Mesenchymal stem cell (in vitro differentiated cells and primary cell): ENCODE measurements around the gene BNIP5.

Source experiments
- DNase-seq: peaks from one replicate; pipeline ENCODE4 v3.0.0-alpha.2; 2013
- H2AFZ ChIP-seq: one replicate; pipeline ENCODE4 v1.6.1; 2013; ENCODE audit warnings: low read depth, mild to moderate bottlenecking, control low read depth, inconsistent platforms, low read length, moderate library complexity
- H2AK5ac ChIP-seq: 2 replicates; pipeline ENCODE4 v1.6.1; 2013; ENCODE audit warnings: low read length, moderate library complexity, mild to moderate bottlenecking, inconsistent platforms; ENCODE audit not compliant: severe bottlenecking
- H2BK120ac ChIP-seq: one replicate; pipeline ENCODE4 v1.6.1; 2013; ENCODE audit warnings: low read depth, mild to moderate bottlenecking, inconsistent platforms, low read length, moderate library complexity
- H2BK12ac ChIP-seq, 2 experiments: one replicate each; pipeline ENCODE4 v1.6.1; 2013; ENCODE audit warnings: inconsistent platforms in 2 of 2, low read length in 2 of 2, mild to moderate bottlenecking in 2 of 2, moderate library complexity in 2 of 2, control low read depth in 1 of 2
- H2BK15ac ChIP-seq: one replicate; pipeline ENCODE4 v1.6.1; 2013; ENCODE audit warnings: mild to moderate bottlenecking, low read depth, inconsistent platforms; ENCODE audit not compliant: poor library complexity, severe bottlenecking
- H2BK5ac ChIP-seq: 2 replicates; pipeline ENCODE4 v1.6.1; 2013; ENCODE audit warnings: low read depth, mild to moderate bottlenecking, low read length, control low read depth, inconsistent platforms; ENCODE audit not compliant: poor library complexity, severe bottlenecking
- H3K14ac ChIP-seq, 2 experiments: one replicate each; pipeline ENCODE4 v1.6.1; 2013; ENCODE audit warnings: inconsistent platforms in 2 of 2, low read length in 2 of 2, control low read depth in 1 of 2, mild to moderate bottlenecking in 1 of 2, moderate library complexity in 1 of 2
- H3K18ac ChIP-seq, 2 experiments: one replicate each; pipeline ENCODE4 v1.6.1; 2013; ENCODE audit warnings: inconsistent platforms in 2 of 2, low read length in 2 of 2, control low read depth in 1 of 2, low read depth in 1 of 2, mild to moderate bottlenecking in 1 of 2
- H3K23ac ChIP-seq, 2 experiments: one replicate each; pipeline ENCODE4 v1.6.1; 2013; ENCODE audit warnings: inconsistent platforms in 2 of 2, low read length in 2 of 2, mild to moderate bottlenecking in 2 of 2, moderate library complexity in 2 of 2, control low read depth in 1 of 2
- H3K27ac ChIP-seq: 2 replicates; pipeline ENCODE4 v1.5.1; 2013; ENCODE audit warnings: mild to moderate bottlenecking, moderate library complexity, low read length, control low read depth, inconsistent platforms; ENCODE audit not compliant: poor library complexity, severe bottlenecking
- H3K27me3 ChIP-seq, 2 experiments: 2 replicates each; pipeline versions ENCODE4 v1.6.1 to v1.7.0; 2013; ENCODE audit warnings: low read length in 2 of 2, mild to moderate bottlenecking in 2 of 2, moderate library complexity in 2 of 2, control low read depth in 1 of 2, inconsistent platforms in 1 of 2; ENCODE audit not compliant: control insufficient read depth in 1 of 2, insufficient read depth in 1 of 2
- H3K36me3 ChIP-seq, 2 experiments: 2 replicates each; pipeline versions ENCODE4 v1.6.1 to v1.7.0; 2013; ENCODE audit warnings: low read length in 2 of 2, control low read depth in 1 of 2, inconsistent platforms in 1 of 2, low read depth in 1 of 2, mild to moderate bottlenecking in 1 of 2; ENCODE audit not compliant: insufficient read depth in 2 of 2, control insufficient read depth in 1 of 2
- H3K4ac ChIP-seq, 2 experiments: one replicate each; pipeline ENCODE4 v1.6.1; 2013; ENCODE audit warnings: inconsistent platforms in 2 of 2, low read length in 2 of 2, mild to moderate bottlenecking in 2 of 2, moderate library complexity in 2 of 2, control low read depth in 1 of 2, low read depth in 1 of 2
- H3K4me1 ChIP-seq: 2 replicates; pipeline ENCODE4 v1.6.1; 2013; ENCODE audit warnings: low read depth, low read length, control low read depth; ENCODE audit not compliant: control insufficient read depth, insufficient read depth
- H3K4me2 ChIP-seq: 2 replicates; pipeline ENCODE4 v1.6.1; 2013; ENCODE audit warnings: low read length, mild to moderate bottlenecking, inconsistent platforms; ENCODE audit not compliant: poor library complexity, severe bottlenecking
- H3K4me3 ChIP-seq, 2 experiments: 2 replicates each; pipeline versions ENCODE4 v1.5.1 to v1.7.0; 2013; ENCODE audit warnings: low read length in 2 of 2, mild to moderate bottlenecking in 2 of 2, control low read depth in 1 of 2, low read depth in 1 of 2; ENCODE audit not compliant: insufficient read depth in 1 of 2
- H3K79me1 ChIP-seq: replicated peaks from 2 replicates; pipeline ENCODE4 v1.6.1; 2013; ENCODE audit warnings: mild to moderate bottlenecking, control low read depth, low read length, inconsistent platforms; ENCODE audit not compliant: poor library complexity, severe bottlenecking
- H3K9ac ChIP-seq: 2 replicates; pipeline ENCODE4 v1.7.0; 2013; ENCODE audit warnings: mild to moderate bottlenecking, low read length, moderate library complexity
- H3K9me3 ChIP-seq: 2 replicates; pipeline ENCODE4 v1.7.0; 2013; ENCODE audit warnings: mild to moderate bottlenecking, low read length; ENCODE audit not compliant: control insufficient read depth
- H4K8ac ChIP-seq: one replicate; pipeline ENCODE4 v1.6.1; 2013; ENCODE audit warnings: inconsistent platforms, mild to moderate bottlenecking, low read length, moderate library complexity
- H4K91ac ChIP-seq: one replicate; pipeline ENCODE4 v1.6.1; 2013; ENCODE audit warnings: mild to moderate bottlenecking, low read length, inconsistent platforms
- WGBS: methylation state at CpG from one replicate; pipeline ENCODE4 v1.1.7; 2013; ENCODE audit warnings: mixed read lengths; 5-methylcytosine and 5-hydroxymethylcytosine counted together

Gene BNIP5

DNA sequence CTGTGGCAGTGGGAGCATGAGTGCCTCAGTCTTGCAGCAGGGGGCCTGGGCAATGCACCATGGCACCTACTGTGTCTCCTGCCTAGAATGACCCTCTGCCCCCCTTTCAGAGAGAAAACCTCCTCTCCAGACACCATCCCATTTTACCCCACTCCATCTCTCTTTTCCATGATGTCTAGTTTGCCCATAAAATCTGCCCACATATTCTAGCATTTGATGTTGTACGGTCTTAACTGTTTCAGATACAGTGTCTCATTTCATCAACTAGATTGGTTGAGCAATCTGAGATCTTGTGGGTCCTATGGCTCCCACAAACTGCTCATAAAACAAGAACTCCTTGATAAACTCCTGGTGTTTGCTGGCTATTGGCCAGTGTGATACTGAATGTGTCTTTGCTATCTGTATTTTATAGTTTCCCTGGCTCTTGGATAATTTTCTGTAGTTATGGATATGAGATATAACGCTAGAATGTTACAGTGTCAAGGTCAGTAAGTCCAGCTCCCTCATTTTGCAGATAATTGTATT is 58.7 kb downstream of the BNIP5 start:
- Histone ChIP-seq H4K91ac (no peak overlapping the region), H3K23ac (no peak overlapping the region), H3K18ac (no peak overlapping the region), H2AFZ (no peak overlapping the region), H3K4ac (no peak overlapping the region), H2BK120ac (no peak overlapping the region), H3K4me3 (no peak overlapping the region), H2BK12ac (no peak overlapping the region), H3K36me3 (no peaks in the 10 kb centered on the region), H3K9ac (no peak overlapping the region), H2BK5ac (no peak overlapping the region), H4K8ac (no peak overlapping the region), H3K14ac (no peak overlapping the region), H2AK5ac (no peak overlapping the region), H3K27ac (no peak overlapping the region), H3K79me1 (no peaks in the 10 kb centered on the region), H3K9me3 (no peaks in the 10 kb centered on the region), H3K4me2 (no peak overlapping the region), H2BK15ac (no peak overlapping the region), H3K4me1 (no peaks in the 10 kb centered on the region), H3K27me3 (peaks cover 55 to 61% of the 10 kb centered on the region in 2 experiments)
- DNase-seq = no peak
- 98% methylated on average over 2 of the region's 2 CpGs for WGBS

DNA sequence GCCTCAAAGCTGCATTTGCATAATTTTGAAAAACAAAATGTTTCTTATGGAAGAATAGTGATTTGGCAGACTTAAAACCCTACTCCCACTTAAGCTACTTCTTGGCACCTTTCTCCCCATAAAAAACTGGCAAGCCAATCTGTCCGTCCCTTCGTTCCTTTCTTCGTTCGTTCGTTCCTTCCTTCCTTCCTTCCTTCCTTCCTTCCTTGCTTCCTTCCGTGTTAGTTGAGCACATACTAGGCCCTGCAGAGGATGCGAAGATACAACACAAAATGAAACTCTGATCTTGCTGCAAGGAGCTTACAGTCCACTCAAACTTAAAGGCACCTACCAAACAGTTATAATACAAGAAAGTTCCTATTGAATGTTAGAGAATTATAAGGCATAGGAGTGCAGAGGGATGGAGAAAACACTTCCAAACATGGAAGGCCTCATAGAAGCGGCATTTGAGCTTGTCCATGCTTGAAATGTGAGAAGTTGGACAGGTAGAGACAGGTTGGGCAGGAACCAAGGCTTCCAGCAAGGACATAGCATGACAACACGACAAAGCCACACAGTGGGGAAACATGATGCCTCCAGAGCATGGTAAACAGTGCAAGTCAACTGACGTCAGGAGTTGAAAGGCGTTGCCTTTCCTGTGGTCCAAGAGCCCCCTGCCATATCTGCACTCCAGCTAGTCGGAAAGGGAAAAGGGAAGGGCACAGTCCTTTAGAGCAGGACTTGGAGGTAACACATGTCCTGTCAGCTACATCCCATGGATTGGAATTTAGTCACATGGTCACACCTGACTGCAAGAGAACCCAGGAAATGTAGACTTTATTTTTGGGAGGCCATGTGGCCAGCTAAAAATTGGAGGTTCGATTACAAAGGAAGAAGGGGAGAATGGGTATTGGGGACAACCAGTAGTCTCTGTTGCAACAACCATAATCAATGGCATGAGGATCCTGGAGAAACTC is 59.8 kb downstream of the BNIP5 start:
- Histone ChIP-seq H4K8ac (no peak overlapping the region), H2AK5ac (no peak overlapping the region), H3K4ac (no peak overlapping the region), H3K27me3 (peaks cover 59 to 68% of the 10 kb centered on the region in 2 experiments), H3K18ac (no peak overlapping the region), H3K4me2 (no peak overlapping the region), H2BK5ac (no peak overlapping the region), H2BK15ac (no peak overlapping the region), H2BK120ac (no peak overlapping the region), H3K4me3 (no peak overlapping the region), H3K36me3 (no peaks in the 10 kb centered on the region), H3K27ac (no peak overlapping the region), H3K9me3 (no peaks in the 10 kb centered on the region), H3K23ac (no peak overlapping the region), H4K91ac (no peak overlapping the region), H3K79me1 (no peaks in the 10 kb centered on the region), H3K14ac (no peak overlapping the region), H2AFZ (no peak overlapping the region), H2BK12ac (no peak overlapping the region), H3K4me1 (no peaks in the 10 kb centered on the region), H3K9ac (no peak overlapping the region)
- 88% methylated on average over 13 of the region's 13 CpGs for WGBS
- no peak for DNase-seq

- Histone ChIP-seq H3K14ac (no peak overlapping the region), H3K9me3 (no peaks in the 10 kb centered on the region), H3K9ac (no peak overlapping the region), H2BK12ac (no peak overlapping the region), H3K4me1 (no peaks in the 10 kb centered on the region), H3K27me3 (peaks cover 69 to 71% of the 10 kb centered on the region in 2 experiments), H3K23ac (no peak overlapping the region), H2AK5ac (no peak overlapping the region), H3K79me1 (no peaks in the 10 kb centered on the region), H3K4me2 (no peak overlapping the region), H4K8ac (no peak overlapping the region), H4K91ac (no peak overlapping the region), H3K18ac (no peak overlapping the region), H3K27ac (no peak overlapping the region), H3K36me3 (no peaks in the 10 kb centered on the region), H2BK5ac (no peak overlapping the region), H3K4ac (no peak overlapping the region), H2AFZ (no peak overlapping the region), H2BK15ac (no peak overlapping the region), H3K4me3 (no peak overlapping the region), H2BK120ac (no peak overlapping the region)
- no peak for DNase-seq
- 87% methylated on average over 13 of the region's 15 CpGs for WGBS
These were observed 62.7 kb downstream of the BNIP5 start for GRCh38 chr6:36273802-36274514.

- Histone ChIP-seq H3K36me3 (no peaks in the 10 kb centered on the region), H3K9ac (no peak overlapping the region), H3K18ac (no peak overlapping the region), H3K79me1 (no peaks in the 10 kb centered on the region), H3K4ac (no peak overlapping the region), H4K8ac (no peak overlapping the region), H2AFZ (no peak overlapping the region), H3K23ac (no peak overlapping the region), H3K4me2 (no peak overlapping the region), H2BK15ac (no peak overlapping the region), H3K14ac (no peak overlapping the region), H3K4me1 (peaks cover 1% of the 10 kb centered on the region), H2AK5ac (no peak overlapping the region), H4K91ac (no peak overlapping the region), H3K4me3 (no peak overlapping the region), H3K27me3 (peaks cover 66 to 69% of the 10 kb centered on the region in 2 experiments), H3K27ac (no peak overlapping the region), H2BK5ac (no peak overlapping the region), H2BK120ac (no peak overlapping the region), H2BK12ac (no peak overlapping the region), H3K9me3 (no peaks in the 10 kb centered on the region)
- DNase-seq = no peak
- 100% methylated on average over 2 of the region's 5 CpGs for WGBS
These were observed 63.6 kb downstream of the BNIP5 start for GRCh38 chr6:36273067-36273466.
